ENCODE results near the gene NIN. TPM values are rescaled to one million over a fixed set of nuclear protein-coding genes. Genes with fewer than 3 reads are reported as not detected.
A peak's percentile ranks its signal among the peaks of the same experiment; 100 is the strongest.

Gene NIN
- total RNA-seq, 1 donor: 33.4 TPM

- H3K4me3 ChIP-seq (ENCODE audit: low read depth, low read length): no peak overlapping the region
- TF ChIP-seq, protein P1, sequence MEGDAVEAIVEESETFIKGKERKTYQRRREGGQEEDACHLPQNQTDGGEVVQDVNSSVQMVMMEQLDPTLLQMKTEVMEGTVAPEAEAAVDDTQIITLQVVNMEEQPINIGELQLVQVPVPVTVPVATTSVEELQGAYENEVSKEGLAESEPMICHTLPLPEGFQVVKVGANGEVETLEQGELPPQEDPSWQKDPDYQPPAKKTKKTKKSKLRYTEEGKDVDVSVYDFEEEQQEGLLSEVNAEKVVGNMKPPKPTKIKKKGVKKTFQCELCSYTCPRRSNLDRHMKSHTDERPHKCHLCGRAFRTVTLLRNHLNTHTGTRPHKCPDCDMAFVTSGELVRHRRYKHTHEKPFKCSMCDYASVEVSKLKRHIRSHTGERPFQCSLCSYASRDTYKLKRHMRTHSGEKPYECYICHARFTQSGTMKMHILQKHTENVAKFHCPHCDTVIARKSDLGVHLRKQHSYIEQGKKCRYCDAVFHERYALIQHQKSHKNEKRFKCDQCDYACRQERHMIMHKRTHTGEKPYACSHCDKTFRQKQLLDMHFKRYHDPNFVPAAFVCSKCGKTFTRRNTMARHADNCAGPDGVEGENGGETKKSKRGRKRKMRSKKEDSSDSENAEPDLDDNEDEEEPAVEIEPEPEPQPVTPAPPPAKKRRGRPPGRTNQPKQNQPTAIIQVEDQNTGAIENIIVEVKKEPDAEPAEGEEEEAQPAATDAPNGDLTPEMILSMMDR (IDR thresholded peaks at IDR 0.05; ENCODE audit: insufficient read depth, low read length): no peak
- DNase-seq (ENCODE audit: low read depth): no peak
These were observed 34.0 kb upstream of the NIN start for GRCh38 chr14:50864946-50865345.

DNA sequence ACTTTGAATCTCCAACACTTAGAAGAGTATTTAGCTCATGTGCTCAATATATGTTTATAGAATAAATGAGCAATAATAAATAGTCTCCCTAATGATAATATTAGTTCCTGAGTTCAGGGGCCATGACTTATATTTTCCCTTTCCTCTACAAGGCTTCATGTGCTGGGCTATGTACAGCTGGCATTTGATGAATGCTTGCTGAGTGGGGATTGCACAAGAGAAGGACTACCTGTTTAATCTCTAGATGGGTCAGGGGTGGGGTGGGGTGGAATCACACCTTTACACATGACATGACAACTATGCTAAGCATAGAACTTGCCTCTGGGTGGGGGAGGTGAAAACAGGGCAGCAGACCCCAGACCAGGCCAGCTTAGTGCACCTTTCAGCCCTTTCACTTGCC, 33.3 kb upstream of the NIN start:
- no peak for DNase-seq (ENCODE audit: low read depth)
- no peak overlapping the region for H3K4me3 ChIP-seq (ENCODE audit: low read depth, low read length)
- TF ChIP-seq, protein P1 (IDR thresholded peaks at IDR 0.05; ENCODE audit: insufficient read depth, low read length): no peak

GRCh38 chr14:50862036-50862570, 31.1 kb upstream of the NIN start:
- DNase-seq (ENCODE audit: low read depth): peak; percentile 75
- TF ChIP-seq, protein P1 (IDR thresholded peaks at IDR 0.05; ENCODE audit: insufficient read depth, low read length): no peak
- H3K4me3 ChIP-seq (ENCODE audit: low read depth, low read length): no peak overlapping the region

DNA sequence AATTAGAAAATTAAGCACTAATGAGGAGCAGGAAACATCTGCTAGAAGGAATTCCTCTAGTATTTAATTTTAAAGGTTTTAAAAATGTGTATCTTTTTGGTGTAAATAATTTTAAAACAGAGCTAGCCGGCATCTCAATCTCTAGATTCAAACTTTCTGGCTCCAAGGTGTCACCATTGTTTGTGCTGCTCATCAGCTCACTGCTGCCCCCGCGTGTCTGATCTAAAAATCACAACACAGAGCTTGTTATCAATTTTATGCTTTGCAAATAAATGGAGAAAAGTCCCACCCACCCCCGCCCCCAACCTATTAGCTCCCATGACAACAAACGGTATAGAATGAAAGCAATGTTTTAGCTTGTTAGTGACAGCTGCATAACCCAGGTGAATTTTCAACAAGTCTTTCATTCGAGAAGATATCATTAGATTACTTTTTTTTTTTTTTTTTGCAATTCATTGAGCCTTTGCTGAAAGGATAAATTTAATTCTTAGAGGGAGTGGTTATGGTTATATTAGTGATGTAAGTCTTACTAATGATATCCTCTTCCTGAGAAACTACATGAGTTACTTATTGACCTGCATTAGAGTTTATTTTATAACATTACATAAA, 29.6 kb upstream of the NIN start:
- TF ChIP-seq, protein P1 (IDR thresholded peaks at IDR 0.05; ENCODE audit: insufficient read depth, low read length): peak; percentile 77
- DNase-seq (ENCODE audit: low read depth): peak; percentile 86
- H3K4me3 ChIP-seq (ENCODE audit: low read depth, low read length): peak overlapping the region; percentile 65

DNA sequence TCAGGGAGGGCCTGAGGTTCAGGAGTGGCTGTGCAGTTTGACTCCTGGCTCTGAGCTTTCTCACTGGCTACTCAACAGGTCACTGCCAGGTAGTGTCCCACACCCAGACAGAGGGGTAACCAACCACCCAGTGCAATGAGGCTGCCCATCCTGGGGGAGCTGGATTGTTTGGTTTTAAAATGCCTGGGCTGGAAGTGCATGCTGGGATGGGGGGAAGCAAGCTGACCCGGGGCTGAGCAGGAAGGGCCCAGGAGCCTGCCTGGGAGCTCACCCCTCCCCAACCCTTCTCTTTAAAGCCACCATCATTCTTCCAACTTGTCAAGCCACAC, 28.3 kb upstream of the NIN start:
- no peak for DNase-seq (ENCODE audit: low read depth)
- TF ChIP-seq, protein P1 (IDR thresholded peaks at IDR 0.05; ENCODE audit: insufficient read depth, low read length): no peak
- H3K4me3 ChIP-seq (ENCODE audit: low read depth, low read length): peak overlapping the region; percentile 65

DNA sequence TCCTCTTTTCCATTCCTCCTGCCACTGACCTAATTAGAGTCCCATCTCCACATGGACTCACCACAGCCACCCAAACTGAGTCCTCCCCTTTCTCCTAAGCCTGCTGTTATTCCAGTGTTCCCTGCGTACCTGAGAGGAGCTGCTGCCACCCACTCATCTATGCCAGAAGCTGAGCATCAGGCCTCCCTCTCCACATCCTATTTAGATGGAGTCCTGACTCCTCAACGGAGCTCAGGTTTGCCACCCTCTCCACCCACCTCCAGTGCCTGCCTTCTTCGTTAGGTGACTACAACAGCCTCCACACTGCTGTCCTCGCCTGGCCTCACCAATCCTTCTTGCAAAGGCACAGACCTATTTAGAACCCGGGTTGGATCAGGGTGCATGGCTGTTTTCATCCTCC, 25.7 kb upstream of the NIN start:
- H3K4me3 ChIP-seq (ENCODE audit: low read depth, low read length): no peak overlapping the region

More for the DNA sequence above, 25.7 kb upstream of the NIN start:
- TF ChIP-seq, protein P1 (IDR thresholded peaks at IDR 0.05; ENCODE audit: insufficient read depth, low read length): no peak
- no peak for DNase-seq (ENCODE audit: low read depth)
